OCI-LY1 (cell line): ENCODE measurements around the gene KIRREL3.

ENCODE experiments used
- H2AFZ ChIP-seq: fragments of 200-600 bp; sonication (generic), shearing (Covaris generic); 2 replicates; pipeline ENCODE4 v1.6.0; 2014; ENCODE audit warnings: antibody characterized with exemption, mild to moderate bottlenecking, low read length
- H3F3A ChIP-seq: fragments of 200-600 bp; sonication (generic), shearing (Covaris generic); 2 replicates; pipeline ENCODE4 v1.6.0; 2014; ENCODE audit warnings: mild to moderate bottlenecking, antibody characterized with exemption, low read length, moderate library complexity; ENCODE audit not compliant: insufficient read depth
- H3K27ac ChIP-seq: fragments of 200-600 bp; sonication (generic); 2 replicates; pipeline ENCODE4 v1.5.1; 2014; ENCODE audit warnings: low read length, mixed run types, mild to moderate bottlenecking, low read depth; ENCODE audit not compliant: poor library complexity, severe bottlenecking
- H3K27me3 ChIP-seq: fragments of 200-600 bp; sonication (generic); 2 replicates; pipeline ENCODE4 v1.6.0; 2014; ENCODE audit warnings: antibody characterized with exemption, mild to moderate bottlenecking, low read length, moderate library complexity; ENCODE audit not compliant: insufficient read depth
- H3K36me3 ChIP-seq: fragments of 200-600 bp; sonication (generic); 2 replicates; pipeline ENCODE4 v1.6.1; 2014; ENCODE audit warnings: mild to moderate bottlenecking, antibody characterized with exemption, low read length, moderate library complexity, mixed read lengths; ENCODE audit not compliant: insufficient read depth
- H3K4me1 ChIP-seq: fragments of 200-600 bp; sonication (generic); 2 replicates; pipeline ENCODE4 v1.5.1; 2014; ENCODE audit warnings: mild to moderate bottlenecking, low read length, moderate library complexity; ENCODE audit not compliant: insufficient read depth, severe bottlenecking
- H3K4me2 ChIP-seq: fragments of 200-600 bp; sonication (generic), shearing (Covaris generic); 2 replicates; pipeline ENCODE4 v1.6.1; 2014; ENCODE audit warnings: low read length
- H3K4me3 ChIP-seq: fragments of 200-600 bp; sonication (generic); 2 replicates; pipeline ENCODE4 v1.5.1; 2014; ENCODE audit warnings: low read length, low read depth, mild to moderate bottlenecking, mixed read lengths; ENCODE audit not compliant: poor library complexity, severe bottlenecking
- H3K79me2 ChIP-seq: fragments of 200-600 bp; shearing (Covaris generic); 2 replicates; pipeline ENCODE4 v1.6.1; 2016; ENCODE audit warnings: mixed run types, low read length, mixed read lengths; ENCODE audit not compliant: insufficient read depth
- H3K9ac ChIP-seq: fragments of 200-600 bp; sonication (generic), shearing (Covaris generic); 2 replicates; pipeline ENCODE4 v1.6.1; 2014; ENCODE audit warnings: mild to moderate bottlenecking, low read length, mixed read lengths
- H3K9me2 ChIP-seq: fragments of 200-600 bp; sonication (generic), shearing (Covaris generic); 2 replicates; pipeline ENCODE4 v1.6.1; 2014; ENCODE audit warnings: low read depth, mild to moderate bottlenecking, low read length, mixed read lengths
- H3K9me3 ChIP-seq: fragments of 200-600 bp; shearing (Covaris generic); 2 replicates; pipeline ENCODE4 v1.6.1; 2014; ENCODE audit warnings: low read length, mixed read lengths
- H4K20me1 ChIP-seq: fragments of 200-600 bp; sonication (generic), shearing (Covaris generic); 2 replicates; pipeline ENCODE4 v1.6.0; 2016; ENCODE audit warnings: mild to moderate bottlenecking, low read length; ENCODE audit not compliant: insufficient read depth
- EZH2 ChIP-seq: fragments of 200-600 bp; sonication (generic), shearing (Covaris generic); IDR thresholded peaks from 2 replicates; pipeline ENCODE4 v1.8.0; 2017; ENCODE audit warnings: borderline replicate concordance, mixed run types, mild to moderate bottlenecking, antibody characterized with exemption, low read length, moderate library complexity, mixed read lengths
- TF ChIP-seq, protein P1 (sequence below): fragments of 200-600 bp; sonication (generic), shearing (Covaris generic); IDR thresholded peaks from 2 replicates; pipeline ENCODE4 v1.5.1; 2017; ENCODE audit warnings: mild to moderate bottlenecking, antibody characterized with exemption, low read length, moderate library complexity, mixed read lengths

The KIRREL3 gene

GRCh38 chr11:126896025-126896424, 104.5 kb downstream of the KIRREL3 start:
- H3K4me3 ChIP-seq = no peak overlapping the region
- H3K4me2 ChIP-seq = no peak overlapping the region
- no peaks in the 10 kb centered on the region for H3F3A ChIP-seq
- H4K20me1 ChIP-seq = no peaks in the 10 kb centered on the region
- H3K9me2 ChIP-seq = no peaks in the 10 kb centered on the region
- H2AFZ ChIP-seq = no peak overlapping the region
- H3K79me2 ChIP-seq = no peaks in the 10 kb centered on the region
- no peaks in the 10 kb centered on the region for H3K27me3 ChIP-seq
- H3K9me3 ChIP-seq = no peaks in the 10 kb centered on the region
- H3K36me3 ChIP-seq = no peaks in the 10 kb centered on the region
- TF ChIP-seq, protein P1, sequence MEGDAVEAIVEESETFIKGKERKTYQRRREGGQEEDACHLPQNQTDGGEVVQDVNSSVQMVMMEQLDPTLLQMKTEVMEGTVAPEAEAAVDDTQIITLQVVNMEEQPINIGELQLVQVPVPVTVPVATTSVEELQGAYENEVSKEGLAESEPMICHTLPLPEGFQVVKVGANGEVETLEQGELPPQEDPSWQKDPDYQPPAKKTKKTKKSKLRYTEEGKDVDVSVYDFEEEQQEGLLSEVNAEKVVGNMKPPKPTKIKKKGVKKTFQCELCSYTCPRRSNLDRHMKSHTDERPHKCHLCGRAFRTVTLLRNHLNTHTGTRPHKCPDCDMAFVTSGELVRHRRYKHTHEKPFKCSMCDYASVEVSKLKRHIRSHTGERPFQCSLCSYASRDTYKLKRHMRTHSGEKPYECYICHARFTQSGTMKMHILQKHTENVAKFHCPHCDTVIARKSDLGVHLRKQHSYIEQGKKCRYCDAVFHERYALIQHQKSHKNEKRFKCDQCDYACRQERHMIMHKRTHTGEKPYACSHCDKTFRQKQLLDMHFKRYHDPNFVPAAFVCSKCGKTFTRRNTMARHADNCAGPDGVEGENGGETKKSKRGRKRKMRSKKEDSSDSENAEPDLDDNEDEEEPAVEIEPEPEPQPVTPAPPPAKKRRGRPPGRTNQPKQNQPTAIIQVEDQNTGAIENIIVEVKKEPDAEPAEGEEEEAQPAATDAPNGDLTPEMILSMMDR = no peak
- TF ChIP-seq EZH2 = no peak
- H3K27ac ChIP-seq = no peak overlapping the region
- H3K4me1 ChIP-seq = no peaks in the 10 kb centered on the region
- no peak overlapping the region for H3K9ac ChIP-seq

DNA sequence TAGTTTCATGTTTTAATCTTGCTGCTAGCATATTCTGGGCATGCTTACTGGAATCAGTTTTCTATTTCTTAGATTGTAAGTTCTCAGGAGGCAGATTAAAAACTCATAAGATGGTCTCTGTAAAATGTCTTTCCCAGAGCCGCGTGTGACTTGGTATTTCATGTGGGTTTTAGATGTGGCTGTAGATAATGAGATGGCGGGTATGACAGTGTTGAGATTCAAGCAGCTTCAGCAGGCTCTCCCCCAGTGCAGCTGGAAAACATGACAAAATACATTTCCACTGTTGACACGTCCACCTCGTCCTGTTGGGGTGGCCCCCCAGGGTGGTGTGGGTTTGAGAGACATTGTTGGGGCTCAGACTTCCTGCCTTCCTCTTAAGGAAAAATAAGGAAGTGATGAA, 106.8 kb downstream of the KIRREL3 start:
- Histone ChIP-seq H4K20me1 (no peaks in the 10 kb centered on the region), H3K27me3 (no peaks in the 10 kb centered on the region), H3F3A (no peaks in the 10 kb centered on the region), H3K9ac (no peak overlapping the region), H3K4me2 (no peak overlapping the region), H3K27ac (no peak overlapping the region), H3K9me3 (no peaks in the 10 kb centered on the region), H2AFZ (no peak overlapping the region), H3K4me1 (no peaks in the 10 kb centered on the region), H3K4me3 (no peak overlapping the region), H3K79me2 (no peaks in the 10 kb centered on the region), H3K9me2 (no peaks in the 10 kb centered on the region), H3K36me3 (no peaks in the 10 kb centered on the region)
- TF ChIP-seq EZH2 = no peak
- TF ChIP-seq, protein P1 = no peak

GRCh38 chr11:126892756-126893155, 107.8 kb downstream of the KIRREL3 start:
- Histone ChIP-seq H3K4me1 (no peaks in the 10 kb centered on the region), H3K27ac (no peak overlapping the region), H3K79me2 (no peaks in the 10 kb centered on the region), H2AFZ (no peak overlapping the region), H3K27me3 (no peaks in the 10 kb centered on the region), H3K4me3 (no peak overlapping the region), H3K9me2 (no peaks in the 10 kb centered on the region), H3K9me3 (no peaks in the 10 kb centered on the region), H3K4me2 (no peak overlapping the region), H3F3A (no peaks in the 10 kb centered on the region), H3K9ac (no peak overlapping the region), H3K36me3 (no peaks in the 10 kb centered on the region), H4K20me1 (no peaks in the 10 kb centered on the region)
- TF ChIP-seq, protein P1 = no peak
